ENCODE measurements around the gene RTKN2.
A peak's percentile ranks its signal among the peaks of the same experiment; 100 is the strongest.
"Not testable (repeated sequence)": the region's sequence is repeated elsewhere in the genome, so short reads cannot be mapped to it uniquely, and the experiment has no call there.

RTKN2 gene

DNA sequence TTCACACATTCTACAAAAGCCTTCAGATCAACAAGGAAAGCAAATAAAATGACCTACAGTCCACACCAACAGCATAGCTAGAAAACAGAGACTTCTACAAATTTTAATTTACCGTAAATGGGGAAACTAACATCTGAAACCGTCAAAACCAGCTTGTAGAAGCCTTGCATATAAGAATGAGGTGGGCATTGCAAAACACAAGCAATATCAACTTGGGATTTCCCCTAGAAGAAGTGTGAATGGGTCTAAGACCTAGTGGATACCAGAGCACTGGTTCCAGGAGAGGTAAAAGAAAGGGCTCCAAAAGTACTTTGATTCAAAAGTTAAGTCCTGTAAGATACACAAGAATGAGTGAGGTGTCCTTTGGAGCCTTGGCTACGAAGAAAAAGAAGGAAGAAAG lies 18.7 kb downstream of the RTKN2 start:
- DNase-seq (ENCODE audit: low read depth) = no peak
- TF ChIP-seq, protein P1, sequence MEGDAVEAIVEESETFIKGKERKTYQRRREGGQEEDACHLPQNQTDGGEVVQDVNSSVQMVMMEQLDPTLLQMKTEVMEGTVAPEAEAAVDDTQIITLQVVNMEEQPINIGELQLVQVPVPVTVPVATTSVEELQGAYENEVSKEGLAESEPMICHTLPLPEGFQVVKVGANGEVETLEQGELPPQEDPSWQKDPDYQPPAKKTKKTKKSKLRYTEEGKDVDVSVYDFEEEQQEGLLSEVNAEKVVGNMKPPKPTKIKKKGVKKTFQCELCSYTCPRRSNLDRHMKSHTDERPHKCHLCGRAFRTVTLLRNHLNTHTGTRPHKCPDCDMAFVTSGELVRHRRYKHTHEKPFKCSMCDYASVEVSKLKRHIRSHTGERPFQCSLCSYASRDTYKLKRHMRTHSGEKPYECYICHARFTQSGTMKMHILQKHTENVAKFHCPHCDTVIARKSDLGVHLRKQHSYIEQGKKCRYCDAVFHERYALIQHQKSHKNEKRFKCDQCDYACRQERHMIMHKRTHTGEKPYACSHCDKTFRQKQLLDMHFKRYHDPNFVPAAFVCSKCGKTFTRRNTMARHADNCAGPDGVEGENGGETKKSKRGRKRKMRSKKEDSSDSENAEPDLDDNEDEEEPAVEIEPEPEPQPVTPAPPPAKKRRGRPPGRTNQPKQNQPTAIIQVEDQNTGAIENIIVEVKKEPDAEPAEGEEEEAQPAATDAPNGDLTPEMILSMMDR (IDR thresholded peaks at IDR 0.05; ENCODE audit: low read length, missing control alignments) = no peak
- H3K4me3 ChIP-seq (replicated peaks; ENCODE audit: low read depth, low read length) = no peak overlapping the region

DNA sequence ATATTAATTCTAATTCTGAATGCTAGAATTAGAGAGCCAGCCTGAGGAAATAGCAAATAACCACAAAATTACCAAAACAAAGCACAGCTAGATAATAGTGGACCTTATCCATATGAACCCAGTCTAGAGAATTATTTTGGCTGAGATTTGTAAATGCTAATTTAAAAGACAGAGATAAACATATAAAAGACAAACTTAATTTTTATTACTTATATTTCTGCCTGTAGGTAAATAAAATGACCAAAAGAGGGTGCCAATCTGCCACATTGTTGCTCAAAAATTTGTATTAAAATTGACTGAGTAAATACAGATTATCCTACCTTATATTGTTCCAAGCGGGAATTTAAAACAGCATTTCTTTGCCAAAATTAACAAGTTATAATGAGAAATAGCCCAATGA lies 20.2 kb downstream of the RTKN2 start:
- TF ChIP-seq, protein P1 (IDR thresholded peaks at IDR 0.05; ENCODE audit: low read length, missing control alignments) = peak; percentile 38
- peak; percentile 56 for DNase-seq (ENCODE audit: low read depth)
- H3K4me3 ChIP-seq (replicated peaks; ENCODE audit: low read depth, low read length) = no peak overlapping the region

DNA sequence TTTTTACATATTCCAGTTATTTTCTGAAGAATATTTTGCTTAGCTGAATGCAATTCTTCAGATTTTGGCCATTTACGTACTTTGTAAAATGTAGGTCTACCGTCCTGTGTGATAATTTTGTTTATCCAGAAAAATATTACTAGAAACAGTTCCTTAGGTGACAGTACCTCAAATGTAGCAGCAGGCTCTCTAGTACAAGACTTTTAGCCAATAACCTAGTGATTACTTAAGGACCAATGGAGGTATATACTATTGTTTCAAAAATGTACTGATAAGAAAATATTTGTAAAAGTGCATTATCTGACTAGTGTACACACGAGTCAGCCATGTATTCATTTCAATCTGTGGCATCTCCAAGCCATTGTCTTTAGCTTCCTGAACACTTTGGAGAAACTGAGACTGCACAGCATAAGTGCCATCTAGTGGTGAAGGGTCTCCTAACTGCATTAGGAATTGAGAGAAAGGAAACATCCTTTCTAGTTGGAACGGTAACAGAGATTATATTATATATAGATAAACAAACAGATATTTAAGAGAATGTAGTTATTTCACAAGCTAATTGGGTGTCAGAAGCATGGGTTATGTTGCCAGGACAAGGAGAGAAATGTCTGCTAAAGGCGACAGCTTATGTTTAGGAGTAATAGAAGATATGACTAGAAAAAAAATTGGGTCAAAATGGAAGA lies 23.7 kb downstream of the RTKN2 start:
- TF ChIP-seq, protein P1 (IDR thresholded peaks at IDR 0.05; ENCODE audit: low read length, missing control alignments) = peak; percentile 95
- peak overlapping the region; percentile 50 for H3K4me3 ChIP-seq (replicated peaks; ENCODE audit: low read depth, low read length)
- peak; percentile 89 for DNase-seq (ENCODE audit: low read depth)

GRCh38 chr10:62244088-62244487 lies 24.6 kb downstream of the RTKN2 start:
- peak overlapping the region; percentile 50 for H3K4me3 ChIP-seq (replicated peaks; ENCODE audit: low read depth, low read length)
- TF ChIP-seq, protein P1 (IDR thresholded peaks at IDR 0.05; ENCODE audit: low read length, missing control alignments) = no peak
- no peak for DNase-seq (ENCODE audit: low read depth)

- peak overlapping the region; percentile 50 for H3K4me3 ChIP-seq (replicated peaks; ENCODE audit: low read depth, low read length)
- TF ChIP-seq, protein P1 (IDR thresholded peaks at IDR 0.05; ENCODE audit: low read length, missing control alignments) = no peak
- no peak for DNase-seq (ENCODE audit: low read depth)
These were observed 25.0 kb downstream of the RTKN2 start for GRCh38 chr10:62243647-62243997.

DNA sequence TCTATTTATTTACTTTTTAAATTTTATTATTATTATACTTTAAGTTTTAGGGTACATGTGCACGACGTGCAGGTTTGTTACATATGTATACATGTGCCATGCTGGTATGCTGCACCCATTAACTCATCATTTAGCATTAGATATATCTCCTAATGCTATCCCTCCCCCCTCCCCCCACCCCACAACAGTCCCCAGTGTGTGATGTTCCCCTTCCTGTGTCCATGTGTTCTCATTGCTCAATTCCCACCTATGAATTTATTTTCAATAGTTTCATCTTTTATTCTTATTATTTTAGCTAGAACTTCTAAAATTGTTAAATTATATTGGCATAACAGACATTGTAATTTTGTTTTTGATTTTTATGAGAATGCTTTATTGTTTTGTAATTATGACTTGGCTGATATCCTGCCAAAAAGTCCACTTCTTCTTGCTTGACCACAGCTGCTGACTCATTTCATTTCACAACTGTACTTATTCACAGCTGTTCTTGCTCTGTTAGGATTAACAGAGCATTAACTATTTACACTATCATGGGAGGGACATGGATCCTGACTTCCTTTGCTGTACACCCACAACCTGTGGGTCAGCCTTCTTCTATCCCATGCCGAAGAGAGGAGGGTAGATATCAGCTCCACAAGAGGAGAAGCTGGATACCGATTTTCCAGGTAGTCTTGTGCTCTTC lies 25.5 kb downstream of the RTKN2 start:
- peak; percentile 96 for DNase-seq (ENCODE audit: low read depth)
- peak overlapping the region; percentile 50 for H3K4me3 ChIP-seq (replicated peaks; ENCODE audit: low read depth, low read length)

GRCh38 chr10:62241521-62241920 lies 27.1 kb downstream of the RTKN2 start:
- H3K4me3 ChIP-seq (replicated peaks; ENCODE audit: low read depth, low read length); DNase-seq (ENCODE audit: low read depth): not testable (repeated sequence)

DNA sequence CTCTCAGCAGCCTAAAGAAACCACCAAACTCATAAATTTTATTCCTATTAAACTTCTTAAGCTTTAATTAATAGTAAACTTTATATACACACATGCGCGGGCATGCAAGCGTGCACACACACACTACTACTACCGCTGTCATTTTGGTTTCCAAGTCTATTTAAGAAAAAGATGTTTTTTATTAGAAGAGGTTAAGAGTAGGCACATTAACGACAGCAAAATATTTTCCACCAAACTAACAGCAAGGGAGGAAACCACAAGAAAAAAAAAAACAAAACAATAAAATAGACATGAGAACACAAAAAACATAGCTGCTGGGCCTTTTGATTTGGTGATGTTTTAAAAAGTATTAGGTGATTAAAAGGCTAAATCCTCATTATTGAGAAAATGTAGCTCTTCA lies 28.6 kb downstream of the RTKN2 start:
- peak; percentile 36 for DNase-seq (ENCODE audit: low read depth)
- TF ChIP-seq, protein P1 (IDR thresholded peaks at IDR 0.05; ENCODE audit: low read length, missing control alignments) = no peak
- no peak overlapping the region for H3K4me3 ChIP-seq (replicated peaks; ENCODE audit: low read depth, low read length)
